Endothelial cell of umbilical vein (primary cell): ENCODE data around the gene COPZ2.
A peak's percentile ranks its signal among the peaks of the same experiment; 100 is the strongest.

Experiments
- CTCF ChIP-seq, 2 donors: IDR thresholded peaks; 1 replicate in 1 of 2; 2 replicates in 1 of 2; pipeline ENCODE4 v1.5.1; 2011; ENCODE audit warnings: low read length in 2 of 2, mild to moderate bottlenecking in 2 of 2, moderate library complexity in 2 of 2, control low read depth in 1 of 2, inconsistent platforms in 1 of 2, low read depth in 1 of 2; ENCODE audit not compliant: insufficient read depth in 1 of 2; ENCODE audit errors: extremely low read depth in 1 of 2
- EZH2 ChIP-seq: IDR thresholded peaks from 2 replicates; pipeline ENCODE4 v1.6.1; 2012; ENCODE audit warnings: borderline replicate concordance, low read depth, mild to moderate bottlenecking, moderate library complexity, low read length, inconsistent platforms; ENCODE audit not compliant: severe bottlenecking
- FOS ChIP-seq: IDR thresholded peaks from 2 replicates; pipeline ENCODE4 v1.6.1; 2011; ENCODE audit warnings: mild to moderate bottlenecking, low read length, moderate library complexity, borderline replicate concordance; ENCODE audit not compliant: insufficient read depth
- GATA2 ChIP-seq: IDR thresholded peaks from 2 replicates; pipeline ENCODE4 v1.7.0; 2011; ENCODE audit warnings: low read depth, mild to moderate bottlenecking, moderate library complexity, mixed read lengths, low read length; ENCODE audit not compliant: insufficient read length, insufficient read depth
- JUN ChIP-seq: IDR thresholded peaks from 2 replicates; pipeline ENCODE4 v1.6.1; 2011; ENCODE audit warnings: borderline replicate concordance, low read depth; ENCODE audit not compliant: insufficient read length, insufficient read depth
- MAX ChIP-seq: IDR thresholded peaks from 2 replicates; pipeline ENCODE4 v1.6.1; 2011; ENCODE audit not compliant: insufficient read depth, insufficient read length
- POLR2A ChIP-seq: IDR thresholded peaks from 2 replicates; pipeline ENCODE4 v1.6.1; 2012; ENCODE audit warnings: low read depth, mild to moderate bottlenecking, control low read depth, low read length
- POLR2AphosphoS5 ChIP-seq: IDR thresholded peaks from 2 replicates; pipeline ENCODE4 v1.6.1; 2012; ENCODE audit warnings: low read depth, mild to moderate bottlenecking, control low read depth, low read length, moderate library complexity; ENCODE audit not compliant: insufficient read depth

GRCh38 chr17:48026502-48027321 lies 10.9 kb downstream of the COPZ2 start:
- TF ChIP-seq CTCF (IDR thresholded peaks at IDR 0.05; ENCODE audit: extremely low read depth in 1 of 2, insufficient read depth in 1 of 2, low read depth in 1 of 2, low read length in 2 of 2) (peak; percentile 87 to 98), POLR2AphosphoS5 (peak; percentile 34), EZH2 (no peak), POLR2A (no peak), MAX (no peak), FOS (no peak), GATA2 (no peak), JUN (no peak)
